Ascending aorta (tissue), 2 donors: ENCODE data around the gene UBQLN4. TPM values are rescaled to one million over a fixed set of nuclear protein-coding genes. Genes with fewer than 3 reads are reported as not detected.

ENCODE experiments used
- DNase-seq, 2 donors: peaks; one replicate each; pipeline ENCODE4 v3.0.0-alpha.2; 2019; ENCODE audit warnings: low spot score in 2 of 2
- H3K27ac ChIP-seq, 2 donors: fragments of 200-600 bp; sonication (generic); one replicate each; pipeline ENCODE4 v1.5.1; 2016 to 2017; ENCODE audit warnings: mild to moderate bottlenecking in 1 of 2
- H3K27me3 ChIP-seq: fragments of 200-600 bp; sonication (generic); one replicate; pipeline ENCODE4 v1.5.1; 2017
- H3K36me3 ChIP-seq, 2 donors: fragments of 200-600 bp; sonication (generic); one replicate each; pipeline ENCODE4 v1.5.1; 2016
- H3K4me1 ChIP-seq, 2 donors: fragments of 200-600 bp; sonication (generic); one replicate each; pipeline ENCODE4 v1.5.1; 2016 to 2017; ENCODE audit warnings: mild to moderate bottlenecking in 1 of 2
- H3K4me3 ChIP-seq, 2 donors: fragments of 200-600 bp; sonication (generic); one replicate each; pipeline ENCODE4 v1.5.1; 2016 to 2017; ENCODE audit warnings: mild to moderate bottlenecking in 1 of 2
- H3K9me3 ChIP-seq, 2 donors: fragments of 200-600 bp; sonication (generic); one replicate each; pipeline ENCODE4 v1.5.1; 2016
- intact Hi-C: fragments of 100-400 bp; cut with DNase I; formaldehyde crosslinking; loops from one replicate; pipeline ENCODE4 v1.15.1; 2023
- total RNA-seq: library from RNA; depleted of rRNA; stranded (reverse); fragments of >200 nt; gene quantifications from one replicate; pipeline ENCODE4 v1.1.0, GENCODE V29; 2016
- TF ChIP-seq, protein P1 (sequence below), 3 experiments: fragments of 200-600 bp in 2 of 3; fragments of 450-650 bp in 1 of 3; sonication (generic) in 2 of 3; IDR thresholded peaks; one replicate each; pipeline ENCODE4 v1.5.1; 2016 to 2019; ENCODE audit warnings: antibody characterized with exemption in 3 of 3, mild to moderate bottlenecking in 1 of 3, moderate library complexity in 1 of 3

Gene UBQLN4
- total RNA-seq, 1 donor from 2014 or later = 28.7 TPM

DNA sequence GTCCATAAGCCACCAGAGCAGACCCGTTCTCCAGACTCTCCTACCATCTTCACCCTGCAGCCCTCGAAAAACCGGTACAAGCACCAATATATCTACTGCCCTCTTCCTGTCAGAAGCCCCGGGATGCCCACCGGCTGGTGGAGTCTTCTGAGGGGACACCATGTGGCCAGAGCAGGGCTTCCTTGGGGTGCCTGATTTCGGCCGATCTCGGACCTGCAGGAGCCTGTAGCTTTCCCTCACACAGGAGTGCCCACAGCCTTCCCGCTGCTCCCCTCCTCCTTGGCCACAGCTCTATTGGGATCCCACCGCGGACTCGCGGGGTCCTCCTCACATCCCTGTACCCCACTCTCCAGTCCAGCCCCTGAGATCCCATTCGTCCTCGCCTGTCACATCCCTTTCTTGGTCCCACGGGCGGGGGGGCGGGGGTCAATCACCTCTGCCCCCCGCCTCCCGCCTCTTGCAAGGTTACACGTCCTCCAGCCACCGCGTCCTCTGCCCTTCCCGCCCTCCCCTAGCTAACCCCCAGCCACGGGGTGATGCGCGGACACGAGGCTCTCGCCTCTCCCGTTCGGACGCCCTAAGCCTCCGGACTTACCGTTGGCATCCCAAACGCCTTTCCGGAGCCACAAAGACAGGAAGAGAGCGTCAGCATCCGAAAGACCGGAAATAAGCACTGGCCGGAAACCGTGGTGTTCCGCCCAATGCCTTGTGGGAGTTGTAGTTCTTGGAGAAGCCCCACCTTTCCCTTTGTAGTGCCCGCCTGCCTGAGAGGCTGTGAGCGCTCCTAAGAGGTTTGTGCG is 33.1 kb downstream of the UBQLN4 start, which contains the start of gene SSR2:
TSS of gene SSR2 (minus strand) at position 659 of the 800 bp plus-strand sequence. CDS start 784 bp downstream, outside the sequence.
- Histone ChIP-seq H3K9me3 (no peaks in the 10 kb centered on the region), H3K27ac (peak within 1 kb of the TSS; percentile 90 to 91), H3K36me3 (peaks cover 24 to 34% of the 10 kb centered on the region in 2 donors), H3K4me1 (peaks cover 4 to 9% of the 10 kb centered on the region in 2 donors), H3K27me3 (no peaks in the 10 kb centered on the region), H3K4me3 (peak within 1 kb of the TSS; percentile 90 to 93)
- intact Hi-C loops = loop anchor here (2.0 kb wide), 1 partner anchor 34 kb away; the partner anchor contains the start of gene LAMTOR2
- TF ChIP-seq, protein P1, sequence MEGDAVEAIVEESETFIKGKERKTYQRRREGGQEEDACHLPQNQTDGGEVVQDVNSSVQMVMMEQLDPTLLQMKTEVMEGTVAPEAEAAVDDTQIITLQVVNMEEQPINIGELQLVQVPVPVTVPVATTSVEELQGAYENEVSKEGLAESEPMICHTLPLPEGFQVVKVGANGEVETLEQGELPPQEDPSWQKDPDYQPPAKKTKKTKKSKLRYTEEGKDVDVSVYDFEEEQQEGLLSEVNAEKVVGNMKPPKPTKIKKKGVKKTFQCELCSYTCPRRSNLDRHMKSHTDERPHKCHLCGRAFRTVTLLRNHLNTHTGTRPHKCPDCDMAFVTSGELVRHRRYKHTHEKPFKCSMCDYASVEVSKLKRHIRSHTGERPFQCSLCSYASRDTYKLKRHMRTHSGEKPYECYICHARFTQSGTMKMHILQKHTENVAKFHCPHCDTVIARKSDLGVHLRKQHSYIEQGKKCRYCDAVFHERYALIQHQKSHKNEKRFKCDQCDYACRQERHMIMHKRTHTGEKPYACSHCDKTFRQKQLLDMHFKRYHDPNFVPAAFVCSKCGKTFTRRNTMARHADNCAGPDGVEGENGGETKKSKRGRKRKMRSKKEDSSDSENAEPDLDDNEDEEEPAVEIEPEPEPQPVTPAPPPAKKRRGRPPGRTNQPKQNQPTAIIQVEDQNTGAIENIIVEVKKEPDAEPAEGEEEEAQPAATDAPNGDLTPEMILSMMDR (IDR thresholded peaks at IDR 0.05) = no peak
- DNase-seq = peak; percentile 68 to 95

DNA sequence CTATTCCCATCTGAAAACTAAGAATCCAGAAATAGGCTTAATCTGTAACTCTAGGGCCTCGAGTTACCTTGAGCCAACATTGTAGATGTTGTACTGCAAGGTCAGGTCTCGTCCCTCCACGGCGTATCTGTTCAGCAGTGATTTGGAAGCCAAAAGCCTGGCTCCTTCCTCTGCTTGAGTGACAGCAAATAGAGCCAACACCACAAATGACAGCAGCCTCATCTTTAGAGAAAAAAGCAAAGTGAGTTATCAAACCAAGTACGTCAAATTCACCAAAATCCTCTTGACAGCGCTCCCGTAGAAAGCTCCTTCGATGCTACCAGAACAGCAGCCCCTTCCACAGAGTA is 33.7 kb downstream of the UBQLN4 start:
- Histone ChIP-seq H3K4me3 (peak overlapping the region; percentile 90 to 93), H3K27me3 (no peaks in the 10 kb centered on the region), H3K9me3 (no peaks in the 10 kb centered on the region), H3K27ac (peak overlapping the region; percentile 90 to 91), H3K36me3 (peaks cover 27 to 37% of the 10 kb centered on the region in 2 donors), H3K4me1 (peaks cover 4 to 9% of the 10 kb centered on the region in 2 donors)
- intact Hi-C loops = loop anchor here (2.0 kb wide), 1 partner anchor 35 kb away; the partner anchor contains the start of gene LAMTOR2
- TF ChIP-seq, protein P1 (IDR thresholded peaks at IDR 0.05) = no peak
- DNase-seq = no peak

DNA sequence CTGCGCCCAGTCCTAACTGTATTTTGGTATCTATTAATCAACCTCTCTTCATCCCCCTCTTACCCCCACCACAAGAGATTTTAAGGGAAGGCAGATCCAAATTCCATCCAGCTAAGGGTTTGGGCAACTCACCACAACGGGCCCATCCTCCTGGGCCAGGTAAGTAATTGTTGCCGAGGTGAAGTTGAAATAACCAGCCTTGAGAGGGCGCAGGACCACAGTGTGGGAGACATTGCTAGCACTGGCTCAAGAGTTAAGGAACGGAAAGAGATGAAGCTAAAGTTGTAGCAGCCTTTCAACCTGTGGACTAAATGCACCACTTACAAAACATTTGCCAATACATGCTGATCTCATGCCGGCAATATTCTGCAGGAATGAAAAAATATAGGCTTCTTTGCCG is 38.8 kb downstream of the UBQLN4 start:
- TF ChIP-seq, protein P1 (IDR thresholded peaks at IDR 0.05) = no peak
- Histone ChIP-seq H3K36me3 (peaks cover 76 to 88% of the 10 kb centered on the region in 2 donors), H3K27me3 (no peaks in the 10 kb centered on the region), H3K4me1 (peaks cover under 1 to 6% of the 10 kb centered on the region in 2 donors), H3K27ac (no peak overlapping the region), H3K9me3 (no peaks in the 10 kb centered on the region), H3K4me3 (no peak overlapping the region)
- intact Hi-C loops = no loop called here
- DNase-seq = no peak

DNA sequence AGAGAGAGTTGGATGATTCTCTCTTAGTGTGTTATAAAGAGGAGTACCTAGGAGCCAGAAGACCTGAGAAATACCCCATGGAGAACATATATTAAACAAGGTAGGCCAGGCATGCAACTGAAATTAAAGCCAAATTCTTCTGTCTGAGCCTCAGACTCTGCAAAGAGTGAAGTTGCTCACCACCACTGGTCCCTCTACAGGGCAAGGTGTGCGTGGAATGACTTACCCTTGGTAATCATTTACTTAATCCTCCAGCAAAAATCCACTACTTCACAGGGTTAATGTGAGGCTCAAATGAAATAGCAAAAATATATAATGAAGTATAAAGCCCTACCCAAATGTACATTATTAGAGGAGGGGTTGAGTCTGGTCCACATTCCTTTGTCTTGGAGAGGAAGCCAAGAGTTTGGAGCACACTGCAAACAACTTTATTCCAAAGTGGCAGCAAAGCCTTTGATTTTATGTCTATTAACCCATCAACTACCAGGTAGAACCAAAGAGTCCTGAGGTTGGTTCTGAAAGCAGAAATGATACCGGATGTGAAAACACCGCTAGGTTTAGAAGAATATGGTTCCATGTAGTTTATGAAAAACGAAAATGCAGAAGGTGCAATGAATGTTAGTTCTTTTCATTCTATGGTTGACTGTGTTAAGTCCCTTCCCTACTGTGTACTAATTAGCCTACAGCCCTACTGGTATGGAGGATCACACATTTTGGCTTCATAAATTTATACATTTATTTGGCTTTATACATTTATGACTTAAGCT is 41.4 kb downstream of the UBQLN4 start:
- Histone ChIP-seq H3K4me1 (no peaks in the 10 kb centered on the region), H3K9me3 (no peaks in the 10 kb centered on the region), H3K27me3 (no peaks in the 10 kb centered on the region), H3K27ac (no peak overlapping the region), H3K36me3 (peaks cover 75 to 86% of the 10 kb centered on the region in 2 donors), H3K4me3 (no peak overlapping the region)
- TF ChIP-seq, protein P1 (IDR thresholded peaks at IDR 0.05) = no peak
- no peak for DNase-seq
- intact Hi-C loops = no loop called here

DNA sequence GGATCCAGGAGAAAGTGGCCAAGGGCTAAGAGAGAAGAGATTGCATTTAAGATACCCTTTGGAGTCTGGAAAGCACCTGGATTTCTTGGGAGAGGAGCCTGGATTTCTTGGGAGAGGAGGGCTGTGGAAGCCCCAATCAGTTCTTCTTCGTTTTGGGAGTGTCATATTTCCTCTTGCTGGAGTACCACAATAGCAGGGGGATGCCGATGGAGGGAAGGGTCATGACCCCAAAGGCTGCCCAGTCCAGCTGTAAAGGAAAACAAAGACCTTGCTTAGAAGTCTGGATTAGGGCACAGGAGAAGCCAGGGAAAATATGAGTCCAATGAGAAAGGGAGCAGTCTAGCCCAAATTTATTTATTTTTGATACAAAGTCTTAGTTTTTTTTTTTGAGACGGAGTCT is 44.2 kb downstream of the UBQLN4 start:
- Histone ChIP-seq H3K36me3 (peaks cover 59 to 67% of the 10 kb centered on the region in 2 donors), H3K27ac (no peak overlapping the region), H3K27me3 (no peaks in the 10 kb centered on the region), H3K4me1 (no peaks in the 10 kb centered on the region), H3K4me3 (no peak overlapping the region), H3K9me3 (no peaks in the 10 kb centered on the region)
- TF ChIP-seq, protein P1 (IDR thresholded peaks at IDR 0.05) = no peak
- DNase-seq = no peak
- intact Hi-C loops = no loop called here
